Fibroblast of skin of back (primary cell): Measurements from ENCODE around the gene DIRAS1.
"Not testable (repeated sequence)": the region's sequence is repeated elsewhere in the genome, so short reads cannot be mapped to it uniquely, and the experiment has no call there.

ENCODE experiments used
- DNase-seq: peaks from one replicate; pipeline ENCODE4 v3.0.0-alpha.2; 2013

DIRAS1 gene

GRCh38 chr19:2668175-2668763 lies 52.9 kb downstream of the DIRAS1 start:
- no peak for DNase-seq

GRCh38 chr19:2667349-2667748 lies 53.8 kb downstream of the DIRAS1 start:
- not testable (repeated sequence) for DNase-seq

- no peak for DNase-seq
Observed at GRCh38 chr19:2666344-2666994, 54.7 kb downstream of the DIRAS1 start.

- DNase-seq: no peak
Observed at GRCh38 chr19:2665103-2665502, 56.1 kb downstream of the DIRAS1 start.
